ENCODE results near the gene UBAC1.
"Not testable (repeated sequence)": the region's sequence is repeated elsewhere in the genome, so short reads cannot be mapped to it uniquely, and the experiment has no call there.

UBAC1 gene

DNA sequence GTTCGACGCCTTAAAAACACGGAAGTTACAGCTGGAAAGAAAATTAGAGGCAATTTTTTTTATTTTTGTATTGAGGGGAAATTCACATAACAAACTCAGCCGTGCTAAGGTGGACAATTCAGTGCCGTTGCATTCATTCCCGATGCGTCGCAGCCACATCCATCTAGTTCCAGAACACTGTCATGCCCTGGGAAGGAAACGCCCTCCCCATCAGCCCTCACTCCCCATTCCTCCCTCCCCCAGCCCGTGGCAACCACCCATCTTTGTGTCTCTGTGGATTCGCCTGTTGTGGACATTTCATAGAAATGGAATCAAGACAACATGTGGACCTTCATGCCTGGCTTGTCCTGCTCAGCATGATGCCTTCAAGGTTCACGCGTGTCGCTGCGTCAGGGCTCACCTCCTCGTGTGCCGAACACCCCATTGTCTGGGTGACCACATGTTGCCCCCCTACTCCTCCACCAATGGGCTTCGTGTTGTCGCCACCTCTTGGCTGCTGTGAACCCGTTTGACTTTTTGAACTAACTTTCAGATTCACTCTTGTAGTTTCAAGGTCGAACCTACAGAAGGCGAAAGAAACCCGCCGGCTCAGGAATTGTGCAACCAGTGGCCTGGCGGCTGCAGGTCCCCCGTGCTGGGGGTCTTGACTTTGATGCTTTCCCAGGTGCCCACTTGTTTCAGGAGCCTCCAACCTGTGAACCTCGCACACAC is 36.4 kb downstream of the UBAC1 start:
- in situ Hi-C loops (cut with MboI; ENCODE audit: low sequenced_read_pairs): no loop called here

- in situ Hi-C loops (cut with MboI; ENCODE audit: low sequenced_read_pairs): no loop called here
Measured at GRCh38 chr9:135923508-135923907, 37.7 kb downstream of the UBAC1 start.

DNA sequence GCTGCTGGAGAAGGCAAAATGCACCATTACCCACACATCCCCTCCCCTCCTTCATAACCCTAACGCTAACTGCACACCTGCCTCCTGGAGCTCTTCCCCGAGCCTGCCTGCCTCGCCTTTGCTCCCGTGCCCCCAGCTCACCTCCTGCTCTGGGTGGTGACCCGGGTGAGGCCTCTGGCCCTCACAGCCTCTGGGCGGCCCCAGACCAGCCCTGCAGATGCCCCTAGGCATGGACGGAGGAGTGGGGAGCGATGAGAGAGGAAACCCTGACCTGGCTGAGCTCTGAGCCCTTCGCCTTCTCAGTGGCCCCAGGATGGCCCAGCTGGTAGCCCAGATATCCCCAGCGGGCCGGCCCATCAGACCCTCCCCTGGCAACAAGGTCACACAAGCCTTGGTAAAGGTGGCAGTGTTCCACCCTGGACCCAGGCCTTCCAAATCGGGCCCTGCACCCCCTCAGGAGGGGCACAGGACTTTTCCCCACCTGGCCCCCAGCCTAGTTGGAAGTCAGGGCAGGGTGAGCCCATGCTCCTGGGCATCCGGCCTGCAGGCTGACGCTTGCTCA is 39.3 kb downstream of the UBAC1 start:
- in situ Hi-C loops (cut with MboI; ENCODE audit: low sequenced_read_pairs): no loop called here

DNA sequence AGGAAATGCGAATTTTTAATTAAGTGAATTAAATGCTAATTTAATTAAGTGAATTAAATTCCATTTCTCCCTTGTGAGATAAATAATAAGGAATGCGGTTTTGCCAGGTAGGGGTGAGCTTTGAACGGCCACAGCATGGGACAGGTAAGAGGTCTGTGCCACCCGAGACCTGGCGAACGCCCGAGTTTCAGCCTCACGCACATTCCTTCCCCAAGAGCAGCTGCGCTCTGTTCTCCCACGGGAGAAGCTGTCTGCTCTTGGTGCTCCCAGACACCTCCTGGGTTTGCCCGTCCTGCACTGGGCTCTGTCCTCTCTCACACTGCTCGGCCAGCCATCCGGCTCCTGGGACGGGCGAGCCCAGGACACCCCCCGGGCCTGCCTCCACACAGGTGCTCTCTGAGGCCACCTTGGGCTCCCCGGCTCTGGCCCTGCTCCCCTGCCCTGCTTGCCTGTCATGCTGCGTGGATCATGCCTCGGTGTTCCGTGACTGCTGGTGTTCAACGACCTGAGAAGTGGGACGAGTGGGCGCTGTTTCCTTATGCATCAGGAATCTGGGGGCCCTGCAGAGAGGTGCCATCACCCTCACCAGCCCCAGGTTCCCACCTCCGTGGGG is 40.1 kb downstream of the UBAC1 start:
- in situ Hi-C loops (cut with MboI; ENCODE audit: low sequenced_read_pairs): no loop called here

DNA sequence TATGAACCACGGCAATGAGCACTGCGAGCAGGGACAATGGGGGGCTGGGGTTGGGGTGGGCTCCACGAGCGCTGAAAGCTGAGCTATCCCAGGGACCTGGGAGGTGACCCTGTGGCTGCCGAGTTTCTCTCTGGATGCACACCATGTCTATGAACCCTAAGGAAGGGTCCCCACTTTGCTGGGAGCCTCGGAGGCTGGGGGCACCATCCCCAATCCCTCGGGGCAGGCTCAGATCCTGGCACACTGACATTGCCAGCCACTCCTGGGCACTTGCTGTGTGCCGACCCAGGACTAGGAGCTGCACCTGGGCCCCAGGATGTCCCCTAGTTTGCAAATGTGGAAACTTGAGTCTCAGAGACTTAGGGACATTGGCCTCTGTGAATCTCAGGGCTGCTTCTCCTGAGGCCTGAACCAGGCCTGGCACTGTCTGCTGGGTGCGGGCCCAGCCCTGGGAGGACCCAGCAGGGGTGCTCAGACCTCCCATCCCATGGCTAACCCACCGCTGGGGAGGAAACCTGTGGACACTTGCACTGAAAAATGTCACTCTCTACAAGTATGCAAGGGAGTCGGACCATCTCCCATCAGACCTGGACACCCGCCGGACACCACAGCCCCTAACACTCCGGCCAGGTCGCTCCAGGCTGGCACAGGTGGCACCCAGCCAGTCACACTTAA is 40.8 kb downstream of the UBAC1 start:
- in situ Hi-C loops (cut with MboI; ENCODE audit: low sequenced_read_pairs): no loop called here

DNA sequence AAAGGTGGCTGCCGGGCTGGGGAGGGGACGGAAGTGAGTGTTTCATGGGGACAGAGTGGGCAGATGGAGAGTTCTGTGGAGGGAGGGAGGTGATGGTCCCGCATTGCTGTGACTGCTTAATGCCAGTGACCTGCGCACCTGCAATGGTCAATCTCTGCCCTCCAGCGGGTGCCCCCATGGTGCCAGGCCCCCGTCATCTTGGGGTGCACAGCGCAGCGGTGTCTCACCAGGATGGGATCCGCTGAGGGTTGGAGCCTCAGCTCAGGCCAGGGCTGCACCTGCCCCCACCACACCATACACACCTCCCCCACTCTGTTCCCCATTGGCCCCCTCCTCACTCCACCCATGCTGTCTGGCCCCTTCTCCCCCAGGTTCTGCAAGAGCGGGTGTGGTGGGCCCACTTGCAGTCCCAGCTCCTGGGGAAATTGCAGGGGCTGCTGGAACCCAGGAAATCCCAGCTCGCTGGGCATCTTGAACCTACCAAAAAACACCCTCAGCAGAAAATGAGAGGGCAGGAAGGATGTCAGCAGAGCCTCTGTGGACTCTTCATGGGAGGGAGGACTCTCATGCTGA is 41.8 kb downstream of the UBAC1 start:
- in situ Hi-C loops (cut with MboI; ENCODE audit: low sequenced_read_pairs): no loop called here

GRCh38 chr9:135916227-135916626 is 44.9 kb downstream of the UBAC1 start:
- in situ Hi-C loops (cut with MboI; ENCODE audit: low sequenced_read_pairs): not testable (repeated sequence)

DNA sequence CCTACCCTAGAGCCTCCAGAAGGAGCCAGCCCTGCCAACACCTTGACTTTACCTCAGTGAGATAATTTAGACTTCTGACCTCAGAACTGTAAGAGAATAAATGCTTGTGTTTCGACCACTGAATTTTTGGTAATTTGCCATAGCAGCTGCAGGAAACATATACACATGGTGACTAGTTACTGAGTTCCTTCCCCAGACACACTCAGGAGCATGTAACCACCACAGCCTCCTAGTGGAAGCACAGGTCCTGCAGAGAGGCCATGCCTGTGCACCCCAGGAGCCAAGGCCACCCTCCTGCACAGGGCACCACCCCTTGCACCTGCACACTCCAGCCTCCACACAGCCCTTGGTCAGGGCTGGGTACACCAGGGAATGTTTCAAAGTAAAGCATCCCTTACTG is 46.3 kb downstream of the UBAC1 start:
- in situ Hi-C loops (cut with MboI; ENCODE audit: low sequenced_read_pairs): no loop called here

DNA sequence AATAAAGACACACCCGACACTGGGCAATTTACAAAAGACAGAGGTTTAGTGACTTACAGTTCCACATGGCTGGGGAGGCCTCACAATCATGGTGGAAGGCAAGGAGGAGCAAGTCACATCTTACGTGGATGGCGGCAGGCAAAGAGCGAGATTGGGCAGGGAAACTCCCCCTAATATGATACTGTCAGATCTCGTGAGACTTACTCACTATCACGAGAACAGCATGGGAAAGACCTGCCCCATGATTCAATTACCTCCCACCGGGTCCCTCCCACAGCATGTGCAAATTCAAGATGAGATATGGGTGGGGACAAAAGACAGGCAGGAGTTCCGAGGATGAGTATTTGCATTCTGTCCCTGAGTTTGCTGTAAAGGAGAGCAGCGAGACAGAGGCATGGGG is 49.9 kb downstream of the UBAC1 start:
- in situ Hi-C loops (cut with MboI; ENCODE audit: low sequenced_read_pairs): not testable (repeated sequence)

DNA sequence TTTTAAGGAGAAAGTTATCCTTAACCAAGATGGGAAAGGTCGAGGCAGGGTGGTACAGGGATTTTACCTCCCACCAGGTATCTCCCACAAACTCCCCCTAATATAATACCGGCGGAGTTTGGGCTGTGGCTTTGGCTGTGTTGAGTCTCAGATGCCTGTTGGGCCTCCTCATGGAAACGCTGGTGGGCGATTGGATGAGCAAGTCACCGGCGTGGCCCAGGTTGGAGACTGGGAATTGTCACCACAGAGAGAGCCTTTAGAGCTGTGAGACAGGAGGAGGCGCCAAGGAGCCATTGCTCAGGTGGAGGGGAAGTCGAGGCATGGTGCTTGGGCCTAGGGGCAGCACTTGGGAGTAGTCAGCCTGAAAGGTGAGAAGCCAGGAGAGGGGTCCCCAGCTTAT is 50.4 kb downstream of the UBAC1 start:
- in situ Hi-C loops (cut with MboI; ENCODE audit: low sequenced_read_pairs): no loop called here

DNA sequence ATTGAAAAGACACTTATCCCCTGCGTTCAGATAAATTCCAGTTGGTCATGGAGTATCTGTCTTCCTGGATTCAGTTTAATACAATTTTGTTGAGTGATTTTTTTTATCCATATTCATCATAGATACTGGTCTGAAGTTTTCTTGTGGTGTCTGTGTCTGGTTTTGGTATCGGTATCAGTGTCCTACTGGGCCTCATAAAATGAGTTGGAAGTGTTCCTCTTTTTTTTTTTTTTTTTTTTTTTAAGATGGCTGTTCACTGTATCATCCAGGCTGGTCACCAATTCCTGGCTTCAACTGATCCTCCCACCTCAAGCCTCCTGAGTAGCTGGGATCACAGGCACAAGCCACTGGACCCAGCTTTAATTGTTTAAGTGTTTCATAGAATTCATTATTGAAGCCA is 51.0 kb downstream of the UBAC1 start:
- in situ Hi-C loops (cut with MboI; ENCODE audit: low sequenced_read_pairs): no loop called here

DNA sequence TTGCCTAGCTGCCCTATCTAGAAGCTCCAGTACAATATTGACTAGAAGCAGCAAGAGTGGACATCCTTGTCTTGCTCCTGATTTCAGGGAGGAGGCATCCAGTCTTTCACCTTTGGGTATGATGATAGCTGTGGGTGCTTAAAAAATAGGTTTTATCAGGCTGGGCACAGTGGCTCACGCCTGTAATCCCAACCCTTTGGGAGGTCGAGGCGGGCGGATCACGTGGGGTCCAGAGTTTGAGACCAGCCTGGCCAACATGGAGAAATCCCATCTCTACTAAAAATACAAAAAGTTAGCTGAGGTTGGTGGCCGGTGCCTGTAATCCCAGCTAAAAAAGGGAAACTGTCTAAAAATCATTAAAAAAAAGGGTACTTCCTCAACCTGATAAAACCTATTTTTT is 51.8 kb downstream of the UBAC1 start:
- in situ Hi-C loops (cut with MboI; ENCODE audit: low sequenced_read_pairs): no loop called here

DNA sequence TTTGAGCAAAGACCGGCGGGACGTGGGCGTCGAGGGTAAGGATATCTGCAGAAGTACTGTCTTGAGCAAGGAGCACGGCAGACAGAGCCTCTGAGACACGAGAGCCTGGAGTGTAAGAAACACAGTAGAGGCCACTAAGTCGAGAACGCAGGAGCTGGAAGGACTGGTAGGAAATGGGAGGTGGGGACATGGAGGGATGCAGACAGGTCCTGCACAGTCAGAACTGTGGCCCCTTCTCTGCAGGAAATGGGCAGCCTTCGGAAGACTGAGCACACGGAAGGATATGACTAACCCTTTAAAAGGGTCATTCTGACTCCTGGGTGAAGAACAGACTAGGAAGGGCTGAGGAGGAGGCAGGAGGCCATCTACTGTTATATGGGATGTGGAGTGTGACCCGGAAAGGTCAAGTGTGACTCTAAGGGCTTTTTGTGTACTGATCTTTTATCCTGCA is 52.4 kb downstream of the UBAC1 start:
- in situ Hi-C loops (cut with MboI; ENCODE audit: low sequenced_read_pairs): no loop called here

- in situ Hi-C loops (cut with MboI; ENCODE audit: low sequenced_read_pairs): no loop called here
Measured at GRCh38 chr9:135908093-135908753, 53.0 kb downstream of the UBAC1 start.

DNA sequence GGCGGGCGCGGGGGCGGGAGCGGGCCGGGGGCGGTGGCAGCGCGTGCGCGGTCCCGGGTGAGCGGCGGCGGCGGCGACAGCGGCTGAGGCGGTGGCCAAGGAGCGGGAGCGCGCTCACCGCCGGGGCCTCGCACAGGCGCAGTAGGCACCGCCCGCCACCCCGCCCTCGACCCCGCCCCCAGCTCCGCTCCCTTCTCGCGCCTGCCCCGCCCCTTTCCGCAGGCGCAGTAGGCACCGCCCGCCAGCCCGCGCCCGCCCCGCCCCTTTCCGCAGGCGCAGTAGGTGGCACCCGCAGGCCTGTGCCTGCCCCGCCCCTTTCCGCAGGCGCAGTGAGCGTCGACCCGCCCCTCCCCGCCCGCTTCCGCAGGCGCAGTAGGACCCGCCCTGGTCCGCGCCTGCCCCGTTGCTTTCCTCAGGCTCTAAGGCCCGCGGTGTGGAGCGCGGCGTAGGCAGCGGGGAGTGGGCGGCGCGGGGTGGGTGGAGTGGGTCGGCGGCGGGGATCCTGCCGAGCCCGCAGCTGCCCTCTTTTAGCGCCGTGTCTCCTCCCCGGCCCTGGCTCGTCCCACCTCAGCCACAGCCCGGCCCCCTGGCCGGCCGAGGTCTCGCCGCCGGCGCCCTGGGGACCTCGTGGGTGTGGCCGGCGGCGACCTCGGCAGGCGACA is 53.6 kb downstream of the UBAC1 start, which contains the start of gene CAMSAP1:
CAMSAP1 (minus strand) TSS at position 116 of the 662 bp plus-strand sequence. CDS start 387 bp downstream, outside the sequence.
- in situ Hi-C loops (cut with MboI; ENCODE audit: low sequenced_read_pairs): no loop called here

DNA sequence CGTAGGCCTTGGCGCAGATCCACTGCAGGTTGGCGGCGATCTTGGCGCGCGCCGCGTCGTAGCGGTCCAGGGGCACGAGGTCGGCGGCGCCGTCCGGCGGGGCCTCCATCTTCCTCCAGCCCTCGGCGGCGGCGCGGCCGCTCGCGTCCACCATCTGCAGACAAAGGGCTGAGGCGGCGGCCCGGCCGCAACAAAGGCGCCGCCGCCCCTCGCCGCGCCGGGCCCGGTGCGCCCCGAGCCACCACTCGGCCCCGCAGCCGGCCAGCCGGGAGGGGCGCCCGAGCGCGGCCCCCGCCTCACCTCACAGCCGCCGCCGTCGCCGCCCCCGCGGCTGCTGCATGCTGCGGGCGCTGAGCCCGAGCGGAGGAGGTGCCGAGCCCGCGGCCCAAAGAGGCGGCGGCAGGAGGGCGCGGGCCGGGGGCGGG is 54.2 kb downstream of the UBAC1 start:
- in situ Hi-C loops (cut with MboI; ENCODE audit: low sequenced_read_pairs): no loop called here

DNA sequence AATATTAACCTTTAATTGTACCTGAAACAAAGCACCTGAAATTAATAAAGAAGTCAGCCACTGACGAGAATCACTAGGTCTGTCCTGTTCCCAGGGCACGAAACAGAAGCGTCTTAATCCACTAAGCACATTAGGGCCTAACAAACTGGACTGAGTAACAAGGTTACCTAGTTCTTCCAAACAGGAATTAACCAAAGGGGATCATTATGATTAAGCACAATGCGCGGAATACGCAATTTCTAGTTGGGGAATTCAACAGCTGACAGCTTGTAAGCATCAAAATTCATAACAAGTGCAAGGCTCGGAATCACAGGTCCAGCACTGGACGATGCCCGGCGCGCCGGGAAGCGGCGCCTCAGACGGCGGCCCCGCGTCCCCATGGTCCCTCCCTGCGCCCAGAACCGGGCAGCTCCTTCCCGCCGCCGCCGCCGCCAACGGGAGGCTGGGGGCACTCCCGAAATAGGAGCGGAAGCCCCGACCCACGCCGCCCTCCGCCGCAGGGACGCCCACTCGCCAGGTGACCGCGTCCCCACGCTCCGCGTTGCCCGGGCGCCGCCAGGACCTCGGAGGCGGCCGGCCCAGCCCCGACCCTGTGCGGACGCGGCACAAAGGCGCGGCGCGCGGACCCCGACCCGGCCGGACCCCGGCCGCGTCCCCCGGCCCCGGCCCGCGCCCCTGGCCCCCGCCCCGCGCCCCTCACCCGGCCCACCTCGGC is 54.7 kb downstream of the UBAC1 start:
- in situ Hi-C loops (cut with MboI; ENCODE audit: low sequenced_read_pairs): no loop called here

DNA sequence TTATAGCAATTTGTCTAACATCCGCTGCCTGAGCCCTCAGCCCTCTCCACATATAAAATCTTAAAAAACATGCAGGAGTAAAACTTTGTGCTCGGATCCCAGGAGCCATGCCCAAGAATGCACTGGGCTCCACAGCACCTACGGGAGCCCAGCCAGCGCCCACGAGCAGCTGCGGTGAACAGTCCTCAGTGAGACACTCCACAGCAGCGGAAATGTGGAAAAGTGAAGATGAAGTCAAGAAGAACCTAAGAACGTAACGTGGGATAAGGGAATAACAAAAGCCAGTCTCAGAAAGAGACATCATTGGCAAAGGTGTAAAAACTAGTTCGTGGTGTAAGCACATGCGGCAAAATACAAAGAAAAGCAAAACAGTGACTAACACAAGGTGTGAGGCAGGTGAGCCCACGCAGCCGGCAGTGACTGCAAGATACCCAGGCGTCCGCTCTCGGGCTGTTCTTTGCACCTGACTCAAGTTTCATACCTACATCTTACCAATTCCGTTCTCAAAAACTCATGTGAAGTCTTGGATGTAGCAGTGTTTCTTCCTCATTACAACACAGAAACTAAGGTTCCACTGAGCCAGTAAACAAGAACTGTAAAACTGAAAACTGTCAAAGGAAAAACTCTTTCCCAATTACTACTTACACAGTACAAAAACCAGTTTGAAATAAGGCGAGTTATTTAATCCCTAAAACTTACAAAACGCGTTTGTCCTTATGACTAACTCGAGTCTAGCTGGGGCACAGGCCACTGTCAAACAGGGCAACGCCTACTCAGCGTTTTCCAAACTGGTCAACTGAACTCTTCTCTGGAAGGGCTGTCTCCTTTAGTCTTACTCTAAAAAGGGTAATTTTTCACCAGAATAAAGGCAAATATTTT is 55.6 kb downstream of the UBAC1 start:
- in situ Hi-C loops (cut with MboI; ENCODE audit: low sequenced_read_pairs): no loop called here
